ENCODE data around the gene IRX4.

The IRX4 gene

DNA sequence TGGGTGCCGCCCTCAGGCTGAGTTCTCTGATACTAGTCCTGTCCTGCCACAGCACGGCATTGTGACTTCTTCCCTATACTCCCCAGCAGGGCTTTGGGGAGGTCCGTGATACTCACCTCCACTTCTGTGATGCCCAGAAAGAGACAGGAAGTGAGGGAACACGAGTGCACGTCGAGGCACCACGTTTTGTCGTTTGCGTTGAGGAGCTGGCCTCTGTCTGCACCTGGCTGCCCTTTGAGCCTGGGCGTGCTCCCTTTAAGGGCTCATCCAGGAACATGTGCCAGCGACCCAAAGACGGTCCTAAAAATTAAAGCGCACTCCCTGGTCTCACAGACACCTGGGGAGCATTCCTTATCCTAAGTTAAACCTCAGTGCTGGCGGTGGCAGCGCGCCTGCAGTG, 8.7 kb upstream of the IRX4 start:
- DNase-seq (no peak), ATAC-seq (no peak)

DNA sequence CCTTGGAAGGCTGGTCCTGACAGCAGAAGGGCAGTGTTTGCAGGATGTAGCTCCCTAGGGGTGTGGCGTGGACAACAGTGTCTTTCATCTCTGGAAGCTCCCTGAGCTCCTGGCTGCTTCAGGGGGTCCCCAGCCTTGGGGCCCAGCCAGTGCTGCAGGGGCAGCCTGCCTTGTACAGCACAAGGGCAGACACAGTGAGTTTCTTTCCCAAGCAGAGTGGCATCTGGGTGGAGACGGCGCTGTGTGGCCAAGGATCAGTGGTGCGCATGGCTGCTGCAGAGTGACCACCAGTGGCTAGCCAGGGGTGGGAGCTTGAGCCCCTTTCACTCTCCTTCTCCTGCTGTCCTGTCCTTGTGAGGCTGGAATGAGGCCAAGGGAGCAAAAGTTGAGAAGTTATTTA, 7.6 kb upstream of the IRX4 start:
- DNase-seq (no peak), ATAC-seq (no peak)

DNA sequence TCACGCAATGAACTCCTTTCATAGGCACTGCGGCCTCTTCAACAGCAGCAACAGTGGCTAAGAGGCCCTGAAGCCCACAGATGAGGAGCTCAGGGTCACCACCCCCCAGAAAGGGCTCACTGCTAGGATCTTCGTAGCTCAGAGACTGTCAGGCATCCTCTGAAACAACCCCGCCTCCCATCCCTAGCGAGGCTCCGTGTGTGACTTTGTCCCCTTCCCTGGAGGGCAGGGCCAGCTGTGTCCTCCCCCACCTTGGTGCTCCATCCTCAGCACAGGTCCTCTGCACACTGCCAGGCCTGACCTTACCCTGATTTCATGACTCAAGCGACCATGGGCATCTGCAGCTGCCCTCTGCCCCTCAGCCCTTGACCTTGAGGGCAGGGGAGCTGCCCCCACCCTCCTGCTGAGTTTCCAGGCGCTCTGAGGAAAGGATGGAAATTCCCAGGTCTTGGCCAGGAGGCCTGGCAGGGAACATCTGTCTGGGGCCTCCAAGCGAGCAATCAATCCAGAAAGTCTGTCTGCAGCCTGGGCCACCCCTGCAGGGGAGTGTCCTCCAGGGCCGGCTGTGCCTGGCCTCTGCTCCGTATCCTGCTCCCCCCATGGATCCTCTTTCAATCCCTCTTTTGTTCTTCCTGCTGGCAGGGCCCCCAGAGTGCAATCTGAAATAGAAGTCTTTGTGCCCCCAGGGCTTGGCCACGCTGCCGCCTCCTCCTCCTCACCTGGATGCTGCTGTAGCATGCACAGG, 6.8 kb upstream of the IRX4 start:
- DNase-seq (no peak), ATAC-seq (no peak)

DNA sequence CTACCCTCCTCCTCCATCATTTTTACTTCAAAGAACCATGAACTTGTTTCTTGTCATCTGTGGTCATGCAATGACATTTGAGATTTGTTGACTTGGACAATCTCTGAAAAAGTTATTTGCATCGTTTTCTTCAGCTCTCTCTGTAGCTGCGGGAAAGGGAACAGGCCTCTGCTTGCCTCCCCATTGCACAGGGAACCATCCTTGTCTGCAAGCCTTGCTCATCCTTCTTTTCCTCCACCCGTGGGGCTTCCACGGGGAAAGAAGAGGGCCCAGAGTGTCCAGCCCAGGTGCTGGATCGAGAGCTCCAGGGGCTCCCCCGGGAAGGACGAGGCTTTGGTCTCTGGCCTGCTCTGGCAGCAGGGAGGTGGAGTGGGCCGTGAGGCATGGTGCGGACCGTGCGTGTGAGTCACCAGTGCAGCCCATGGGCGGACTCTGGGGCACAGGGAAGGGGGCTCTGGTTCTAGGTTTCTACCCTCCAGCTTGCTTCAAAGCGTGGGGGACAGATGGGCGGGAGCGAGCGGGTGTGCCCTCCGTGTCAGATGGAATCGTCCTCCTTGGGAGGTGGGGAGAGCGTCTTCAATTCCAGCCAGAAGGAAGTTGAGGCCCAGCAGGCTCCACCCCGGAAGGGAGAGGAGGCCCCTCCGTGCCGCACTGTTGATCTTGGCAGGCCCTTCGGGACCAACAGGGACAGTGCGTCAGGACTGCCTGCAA, 6.0 kb upstream of the IRX4 start:
- ATAC-seq: no peak
- DNase-seq: no peak

DNA sequence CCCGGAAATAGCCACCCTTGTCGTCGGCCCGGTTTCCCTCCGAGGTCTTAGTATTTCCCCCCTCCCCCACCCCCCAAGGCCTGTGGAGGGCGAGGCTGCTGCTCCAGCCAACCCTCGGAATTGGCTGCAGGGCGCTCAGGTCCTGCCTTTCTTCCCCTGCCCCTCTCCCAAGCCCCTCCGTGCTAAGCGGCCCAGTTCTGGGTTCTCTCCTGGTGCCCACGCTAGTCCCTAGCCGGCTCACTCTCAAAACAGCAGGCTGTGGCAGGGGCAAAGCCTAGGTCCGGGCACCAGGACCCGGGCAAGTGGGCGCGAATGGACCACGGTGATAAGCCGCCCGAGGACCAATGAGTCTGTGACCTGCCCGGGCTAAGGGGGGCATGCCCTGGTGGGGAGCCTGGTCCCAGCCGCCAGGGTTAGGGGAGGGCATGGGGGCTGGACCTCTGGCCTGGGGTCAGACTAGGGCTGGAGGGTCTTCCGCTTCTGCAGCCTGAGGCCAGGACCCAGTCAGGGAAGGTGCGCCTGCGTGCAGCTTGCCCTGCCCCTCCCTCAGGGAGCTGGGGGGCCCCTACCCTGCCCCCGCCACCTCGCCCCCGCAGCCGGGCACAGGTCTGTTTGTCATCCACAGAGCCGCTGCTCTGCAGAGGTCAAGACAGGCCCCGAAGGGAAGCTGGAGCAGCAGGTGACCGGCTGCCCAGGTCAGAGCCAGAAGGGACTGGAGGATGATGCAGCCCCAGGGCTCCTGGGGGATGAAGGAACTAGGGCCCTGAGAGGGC, 5.0 kb upstream of the IRX4 start:
- DNase-seq (no peak), ATAC-seq (no peak)

DNA sequence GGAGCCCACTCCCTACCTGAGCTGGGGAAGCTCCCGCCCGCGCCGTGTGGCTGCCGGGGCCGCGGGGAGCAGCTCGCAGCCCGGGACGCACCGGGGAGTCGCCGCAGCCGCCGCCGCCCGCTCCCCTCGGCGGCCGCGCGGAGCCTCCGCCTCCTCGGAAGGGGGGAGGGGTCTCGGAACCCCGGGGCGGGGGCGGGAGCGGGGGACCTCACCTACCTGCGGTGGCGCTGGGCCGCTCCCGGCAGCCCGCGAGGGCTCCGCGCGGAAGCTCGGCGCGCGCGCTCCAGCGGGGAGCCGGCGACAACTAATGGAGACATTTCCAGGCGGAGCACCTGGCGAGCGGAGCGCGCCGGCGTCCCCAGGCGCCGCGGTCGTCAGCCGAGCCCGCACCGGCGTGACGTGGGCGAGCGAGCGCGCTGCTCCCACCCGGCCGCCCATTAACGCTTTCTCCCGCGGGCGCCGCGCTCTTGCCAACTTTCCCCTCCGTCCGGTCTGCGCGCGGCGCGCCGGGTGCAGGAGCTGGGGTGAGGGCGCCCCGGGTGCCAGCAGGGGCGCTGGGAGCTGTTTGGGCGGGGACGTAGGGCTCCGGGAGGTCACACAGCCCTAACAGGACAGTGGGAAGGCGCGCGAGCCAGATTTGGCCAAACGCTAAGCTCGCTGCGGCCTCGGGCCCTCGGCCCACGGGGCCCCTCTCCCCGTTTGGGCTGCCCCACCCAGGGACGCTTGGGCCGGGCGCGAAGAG, 4.3 kb upstream of the IRX4 start:
- ATAC-seq (no peak), DNase-seq (no peak)

DNA sequence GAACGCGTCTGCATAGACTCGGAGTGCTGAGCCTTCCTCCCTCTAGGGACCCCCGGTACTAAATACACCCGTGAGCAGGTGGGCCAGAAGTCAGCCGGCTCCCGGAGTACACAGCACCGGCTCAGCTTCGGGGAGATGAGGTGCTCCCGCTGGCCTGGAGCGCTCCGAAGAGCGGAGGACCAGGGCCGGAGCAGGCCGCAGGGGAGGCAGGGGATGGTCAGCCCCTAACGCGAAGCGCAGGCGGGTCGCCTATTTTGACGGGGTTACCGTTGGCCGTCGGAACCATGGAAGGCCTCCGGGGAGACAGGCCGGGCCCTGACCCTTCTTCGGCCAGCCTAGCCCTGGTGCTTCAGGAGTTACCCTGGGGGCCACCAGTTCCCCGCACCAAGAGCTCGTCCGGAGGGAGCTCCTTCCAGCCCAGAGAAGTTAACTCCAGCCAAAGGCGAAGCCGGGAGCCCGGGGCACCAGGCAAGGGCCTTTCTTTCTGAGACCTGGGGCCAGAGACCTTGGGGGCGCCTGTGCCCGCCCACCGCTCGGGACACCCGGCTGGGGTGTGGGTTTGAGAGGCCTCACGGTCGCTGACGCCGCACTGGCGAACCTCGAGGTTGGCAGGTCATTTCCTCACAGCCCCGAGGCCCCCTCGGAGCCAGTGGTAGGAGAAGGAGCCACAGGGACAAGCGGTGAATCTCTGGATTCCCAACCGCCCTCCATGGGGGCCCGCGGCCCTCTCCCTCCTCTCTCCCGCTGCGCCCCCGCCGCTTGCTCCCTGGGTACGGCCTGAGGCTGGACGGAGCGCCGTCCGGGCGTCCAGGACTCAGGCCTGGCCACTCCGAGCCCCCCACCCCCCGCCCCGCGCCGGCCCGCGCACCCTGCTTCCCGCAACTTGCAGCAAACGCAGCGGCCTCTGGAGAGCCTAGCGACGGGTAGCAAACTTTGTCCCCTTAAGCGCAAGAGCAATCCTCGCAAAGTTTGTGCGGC, 3.4 kb upstream of the IRX4 start:
- ATAC-seq (no peak), DNase-seq (no peak)

DNA sequence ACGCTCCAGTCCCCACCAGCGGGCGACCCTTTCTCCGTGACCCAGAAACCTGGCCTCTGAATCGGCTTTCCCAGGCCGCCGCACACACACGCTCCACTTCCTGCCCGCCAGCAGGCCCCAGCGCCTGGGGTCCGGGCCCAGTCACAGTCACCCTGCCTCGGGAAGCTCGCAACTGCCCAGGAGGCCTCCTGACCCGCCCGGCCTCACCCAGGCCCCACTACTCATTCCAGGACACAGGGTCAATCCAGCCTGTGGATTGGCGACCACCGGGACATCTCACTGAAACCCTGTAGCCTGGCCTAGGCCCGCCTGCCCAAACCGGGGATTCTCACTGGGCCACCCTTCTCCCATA, 2.7 kb upstream of the IRX4 start:
- ATAC-seq (no peak), DNase-seq (no peak)

DNA sequence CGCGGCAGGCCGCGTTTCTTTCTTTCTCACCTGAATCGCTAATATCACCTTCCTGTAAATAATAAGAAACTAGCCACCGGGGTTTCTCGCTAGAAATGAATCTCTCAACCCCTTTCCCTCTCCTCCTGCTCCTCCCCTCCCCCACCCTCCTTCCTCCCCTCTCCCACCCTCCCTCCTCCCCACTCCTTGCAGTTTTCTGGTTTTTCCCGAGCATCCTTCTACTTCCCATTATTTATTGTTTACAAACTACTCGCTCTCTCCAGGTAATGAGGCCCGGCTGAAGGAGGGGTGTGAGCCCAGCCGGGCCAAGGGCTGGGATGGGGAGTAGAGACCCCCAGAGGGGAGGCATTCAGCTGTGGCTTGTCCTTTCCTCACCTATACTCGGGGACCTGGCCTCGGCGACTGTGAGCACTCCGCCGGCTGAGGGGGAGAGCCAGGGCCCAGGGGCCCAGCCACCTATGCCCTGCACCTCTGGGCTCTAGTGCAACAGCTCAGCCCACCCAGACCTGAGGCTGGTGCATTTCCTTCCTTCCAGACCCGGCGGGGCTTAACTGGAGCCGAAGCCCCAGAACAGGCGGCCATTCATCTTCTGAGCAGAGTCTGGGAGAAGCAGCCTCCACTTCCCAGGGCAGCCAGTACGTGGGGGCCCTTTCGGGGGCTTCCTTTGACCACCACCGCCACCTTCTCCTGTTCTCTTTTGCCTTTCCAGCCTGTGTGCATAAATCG, 2.1 kb upstream of the IRX4 start:
- DNase-seq (no peak), ATAC-seq (no peak)

DNA sequence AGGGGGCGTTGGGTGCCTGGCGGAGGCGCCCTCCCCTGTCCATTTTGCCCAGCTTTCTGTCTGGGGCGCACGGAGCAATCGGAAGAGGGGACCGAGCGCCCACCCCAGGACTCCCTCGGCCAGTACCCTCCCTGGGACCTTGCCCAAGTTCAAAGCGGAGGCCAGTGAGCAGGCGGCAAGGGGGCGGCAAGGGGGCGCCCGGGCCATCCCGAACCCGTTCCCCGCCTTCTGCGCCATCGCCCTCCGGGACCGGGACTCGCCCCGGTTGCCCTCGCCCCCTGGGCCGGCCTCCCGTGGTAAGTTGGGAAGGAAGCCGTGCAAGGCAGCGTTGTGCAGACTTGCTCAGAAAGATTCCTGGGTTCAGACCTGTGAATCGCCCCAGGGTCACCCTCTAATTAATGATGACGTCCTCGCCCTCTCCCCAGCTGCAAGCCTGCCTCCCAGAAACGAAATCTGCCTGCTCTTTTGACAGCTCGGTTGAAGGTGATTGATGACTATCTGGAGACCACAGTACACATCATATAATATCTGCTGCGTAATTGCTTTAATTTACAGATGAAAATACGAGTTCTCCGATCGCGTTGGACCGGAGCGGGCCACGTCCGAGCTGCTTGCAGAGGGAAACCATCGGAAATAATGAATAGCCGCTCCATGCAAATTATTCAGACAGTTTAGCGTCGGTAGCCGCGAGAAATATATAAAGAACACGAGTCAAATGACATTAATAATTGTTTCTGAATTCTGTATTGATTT, 1.4 kb upstream of the IRX4 start:
- DNase-seq (no peak), ATAC-seq (no peak)

DNA sequence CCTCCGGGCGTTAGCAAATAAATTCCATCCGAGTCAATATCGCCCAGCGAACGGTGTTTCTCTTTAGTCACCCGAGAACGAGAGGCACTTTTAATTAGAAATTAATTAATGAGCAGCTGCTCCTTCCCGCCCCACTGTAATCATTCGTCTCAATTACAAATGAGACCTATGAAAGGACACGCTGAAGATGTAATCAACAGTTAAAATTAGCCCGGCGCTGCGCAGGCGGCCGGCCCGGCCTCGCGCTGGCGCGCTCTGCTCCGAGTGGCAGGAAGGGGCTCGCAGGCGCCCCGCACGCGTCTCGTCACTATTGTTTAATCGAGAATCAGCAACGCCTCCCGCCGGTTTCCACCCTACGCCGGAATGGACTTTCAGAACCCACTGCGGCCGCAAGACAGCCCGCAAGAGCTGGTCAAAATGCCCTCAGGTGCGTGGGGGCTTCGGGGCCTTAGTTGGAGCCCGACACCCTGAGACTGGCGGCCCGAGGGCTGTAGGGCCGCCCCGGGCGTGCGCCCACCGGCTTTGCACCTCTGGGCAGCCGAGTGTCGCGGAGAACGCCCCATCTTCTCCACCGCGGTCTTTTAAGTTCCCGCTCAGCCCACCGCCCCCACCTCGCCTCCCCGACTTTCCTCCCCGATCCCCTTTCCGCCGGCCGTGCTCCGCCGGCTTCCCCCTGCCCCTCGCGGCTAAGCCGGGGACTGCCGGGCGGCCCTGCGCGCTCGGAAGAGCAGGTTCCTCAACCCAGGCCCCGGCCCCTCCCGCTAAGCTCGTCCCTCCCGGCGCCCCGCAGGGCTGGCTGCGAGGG, 597 bp upstream of the IRX4 start:
- no peak for ATAC-seq

DNA sequence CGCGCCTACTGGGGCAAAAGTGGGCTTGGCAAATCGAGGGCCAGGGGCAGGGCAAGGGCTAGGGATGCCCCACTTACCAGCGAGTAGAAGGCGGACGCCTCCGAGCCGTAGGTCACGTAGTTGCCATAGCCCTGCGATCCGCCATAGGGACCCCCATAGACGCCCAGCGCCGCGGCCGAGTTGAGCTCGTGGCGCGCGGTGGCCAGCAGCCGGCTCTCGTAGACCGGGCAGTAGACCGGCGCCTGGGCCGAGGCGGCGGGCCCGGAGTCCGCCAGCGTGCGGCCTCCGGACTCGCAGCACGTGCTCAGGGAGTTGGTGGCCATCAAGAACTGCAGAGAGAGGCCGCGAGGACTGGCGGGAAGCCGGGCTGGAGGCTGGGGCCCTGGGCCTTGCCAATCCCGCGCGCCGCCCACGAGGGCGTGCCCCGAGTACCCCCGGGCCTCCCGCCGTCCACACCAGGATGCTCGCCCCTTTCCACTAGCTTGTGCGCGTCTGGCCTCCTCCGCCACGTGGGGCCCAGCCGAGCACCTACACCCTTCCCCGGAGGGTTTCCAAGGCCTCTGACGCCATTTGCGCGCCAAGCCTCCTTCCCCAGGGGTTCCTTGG, 891 bp downstream of the IRX4 start:
- no peak for DNase-seq
- ATAC-seq: no peak

More for the DNA sequence above, 597 bp upstream of the IRX4 start:
- DNase-seq: no peak

DNA sequence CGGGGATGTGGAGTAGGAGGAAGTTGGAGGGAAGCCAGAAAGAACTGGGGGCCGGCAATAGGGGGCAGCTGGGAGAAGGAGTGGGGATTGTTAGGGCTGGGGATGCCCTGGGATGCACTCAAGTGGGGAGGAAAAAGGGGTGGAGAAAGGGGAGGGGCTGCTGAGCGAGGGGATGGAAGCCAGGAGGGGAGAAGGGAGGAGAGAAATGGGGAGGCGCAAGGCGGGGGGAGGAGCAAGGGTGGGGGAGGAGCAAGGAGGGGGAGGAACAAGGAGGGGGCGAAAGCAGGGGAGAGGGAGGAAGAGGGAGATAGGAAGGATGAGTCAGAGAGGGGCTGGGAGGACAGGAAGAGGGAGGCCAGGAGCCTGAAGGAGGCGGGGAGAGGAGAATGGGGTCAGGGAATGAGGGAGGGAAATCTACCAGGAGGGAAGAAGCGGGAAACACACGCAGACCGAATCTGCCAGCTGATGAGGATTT, 1.6 kb downstream of the IRX4 start:
- no peak for ATAC-seq
- DNase-seq: no peak

DNA sequence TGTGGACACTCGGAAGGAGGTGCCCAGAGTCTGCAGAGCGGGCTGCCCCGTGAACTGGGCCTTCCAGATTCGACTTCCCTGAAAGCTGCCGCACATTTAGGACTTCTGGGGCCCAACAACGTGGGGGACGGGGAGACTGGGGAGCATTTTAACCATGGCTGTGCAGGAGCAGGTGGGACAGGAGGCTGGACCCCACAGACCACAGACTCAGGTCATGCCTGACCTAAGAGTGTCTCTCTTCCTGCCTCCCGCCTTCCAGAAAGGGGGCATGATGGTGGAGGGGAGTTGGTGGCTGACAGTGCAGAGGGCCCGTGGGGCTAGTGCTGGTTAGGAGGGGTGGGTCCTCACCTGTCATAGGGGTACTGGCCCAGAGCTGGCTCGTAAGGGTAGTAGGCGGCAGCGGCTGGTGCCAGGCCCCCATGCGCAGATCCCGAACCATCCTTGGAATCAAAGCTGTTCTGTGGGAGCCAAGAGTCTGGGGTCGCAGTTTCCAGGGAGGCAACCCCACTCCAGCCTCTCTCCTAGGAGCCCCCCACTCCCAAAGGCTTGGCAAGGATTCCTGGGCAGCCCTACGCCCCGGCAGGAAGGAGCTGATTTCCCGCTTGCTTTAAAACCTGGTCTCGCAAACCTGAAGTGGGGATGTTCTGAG, 2.2 kb downstream of the IRX4 start:
- ATAC-seq (no peak), DNase-seq (no peak)

DNA sequence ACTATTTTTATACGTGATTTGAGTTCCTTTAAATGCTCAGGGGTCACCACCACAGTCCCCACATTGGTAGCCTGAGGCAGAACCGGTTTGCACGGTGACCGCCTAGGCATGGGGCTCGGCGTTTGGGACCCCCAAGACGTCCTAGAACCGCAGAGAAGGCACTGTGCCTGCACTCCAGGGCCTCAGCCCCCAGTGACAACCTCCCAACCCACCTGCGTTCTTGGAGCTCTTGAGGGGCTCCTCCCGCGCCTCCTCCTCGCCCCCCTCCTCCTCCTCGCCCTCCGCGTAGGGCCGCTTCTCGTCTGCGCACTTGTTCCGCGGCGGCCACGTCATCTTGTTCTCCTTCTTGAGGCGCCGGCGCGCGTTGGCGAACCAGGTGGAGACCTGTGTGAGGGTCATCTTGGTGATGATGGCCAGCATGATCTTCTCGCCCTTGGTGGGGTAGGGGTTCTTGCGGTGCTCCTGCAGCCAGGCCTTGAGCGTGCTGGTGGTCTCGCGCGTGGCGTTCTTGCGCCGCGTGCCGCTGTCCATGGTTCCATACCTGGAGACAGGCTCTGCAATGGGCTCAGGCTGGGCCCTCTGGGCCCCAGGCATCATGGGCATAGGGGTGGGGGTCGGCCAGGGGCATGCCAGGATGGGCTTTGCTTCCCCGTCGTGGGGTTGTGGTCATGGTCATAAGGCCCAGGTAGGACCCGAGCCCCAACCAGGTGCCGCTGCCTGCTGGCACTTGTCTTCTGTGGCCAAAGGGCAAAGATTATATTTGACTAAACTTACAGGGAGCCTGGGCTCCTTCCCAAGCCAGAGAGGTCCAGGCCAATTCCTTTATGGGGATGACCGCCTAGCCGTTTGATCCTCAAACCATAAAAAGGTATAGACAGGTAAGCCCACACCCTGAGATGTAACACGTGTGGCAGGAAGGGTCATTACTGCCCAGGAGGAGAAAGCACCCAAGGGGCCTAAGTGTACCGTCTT, 3.1 kb downstream of the IRX4 start:
- ATAC-seq (no peak), DNase-seq (no peak)

DNA sequence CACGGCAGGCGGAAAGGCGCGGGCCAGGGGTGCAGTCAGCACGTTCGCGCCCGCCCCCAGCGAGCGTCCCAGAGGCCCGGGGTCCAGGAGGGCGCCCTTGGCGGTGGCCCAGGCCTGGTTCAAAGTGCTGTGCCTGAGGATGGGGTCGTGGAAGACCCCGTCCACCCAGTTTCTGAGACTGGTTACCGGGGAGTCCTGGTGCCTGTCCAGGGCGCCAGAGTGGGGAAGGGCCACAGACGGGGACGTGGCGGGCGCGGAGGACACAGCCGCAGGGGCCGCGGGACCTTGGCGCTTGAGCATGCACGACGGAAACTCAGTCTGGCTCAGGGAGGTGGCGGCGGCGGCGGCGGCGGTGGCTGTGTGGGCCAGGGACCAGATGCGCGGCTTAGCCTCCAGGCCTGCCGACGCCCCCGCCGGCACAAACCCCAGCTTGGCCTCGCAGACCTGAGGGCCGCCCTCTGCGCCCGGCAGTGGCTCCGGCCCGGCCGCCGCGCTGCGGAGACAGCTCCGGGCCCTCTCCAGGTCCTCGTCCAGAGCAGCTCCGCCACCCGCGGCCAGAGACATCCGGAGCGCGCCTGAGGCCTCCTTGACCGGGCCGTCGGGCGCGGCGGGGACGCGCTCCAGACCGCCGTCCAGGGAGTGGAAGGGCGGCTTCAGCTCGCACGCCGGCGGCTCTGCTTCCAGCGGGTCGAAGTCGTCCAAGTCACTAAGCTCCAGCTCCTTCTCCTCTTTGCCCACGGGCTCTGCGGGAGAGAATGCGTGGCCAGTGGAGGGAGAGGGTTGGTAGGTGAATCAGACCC, 4.5 kb downstream of the IRX4 start:
- no peak for DNase-seq
- no peak for ATAC-seq
